ACHN (cell line): ENCODE data around the gene SLC16A10.
A peak's percentile ranks its signal among the peaks of the same experiment; 100 is the strongest.
"Not testable (repeated sequence)": the region's sequence is repeated elsewhere in the genome, so short reads cannot be mapped to it uniquely, and the experiment has no call there.

Experiments
- DNase-seq: peaks from one replicate; pipeline ENCODE4 v3.0.0-alpha.2; 2015
- in situ Hi-C: cut with HindIII; loops from 2 replicates; pipeline ENCODE4 v1.10.0; 2017; ENCODE audit warnings: low sequenced_read_pairs, low pct_ligation_motif_present, low pct_unique_long_range_greater_than_20kb

Gene SLC16A10

GRCh38 chr6:111076024-111076695 is 11.1 kb upstream of the SLC16A10 start:
- in situ Hi-C loops = no loop called here
- peak; percentile 13 for DNase-seq

GRCh38 chr6:111080698-111081097 is 6.6 kb upstream of the SLC16A10 start:
- in situ Hi-C loops = no loop called here
- DNase-seq = no peak

GRCh38 chr6:111086685-111087084 is 618 bp upstream of the SLC16A10 start:
- DNase-seq = no peak

GRCh38 chr6:111087871-111088667 is 766 bp downstream of the SLC16A10 start:
- no peak for DNase-seq
- in situ Hi-C loops = no loop called here

More at GRCh38 chr6:111086685-111087084, 618 bp upstream of the SLC16A10 start:
- in situ Hi-C loops = no loop called here

GRCh38 chr6:111088668-111089003 is 1.3 kb downstream of the SLC16A10 start:
- DNase-seq = no peak
- in situ Hi-C loops = no loop called here

GRCh38 chr6:111090766-111091165 is 3.5 kb downstream of the SLC16A10 start:
- no peak for DNase-seq
- in situ Hi-C loops = no loop called here

GRCh38 chr6:111091987-111092386 is 4.7 kb downstream of the SLC16A10 start:
- DNase-seq = no peak
- in situ Hi-C loops = no loop called here

GRCh38 chr6:111095488-111095887 is 8.2 kb downstream of the SLC16A10 start:
- in situ Hi-C loops, DNase-seq: not testable (repeated sequence)

GRCh38 chr6:111096246-111096645 is 8.9 kb downstream of the SLC16A10 start:
- in situ Hi-C loops = no loop called here

GRCh38 chr6:111098597-111098996 is 11.3 kb downstream of the SLC16A10 start:
- in situ Hi-C loops = no loop called here
- DNase-seq = no peak

More at GRCh38 chr6:111096246-111096645, 8.9 kb downstream of the SLC16A10 start:
- DNase-seq = no peak

GRCh38 chr6:111101987-111102386 is 14.7 kb downstream of the SLC16A10 start:
- in situ Hi-C loops = no loop called here
- DNase-seq = no peak

- peak; percentile 64 for DNase-seq
- in situ Hi-C loops = no loop called here
These were observed 18.3 kb downstream of the SLC16A10 start for GRCh38 chr6:111105578-111105977.

GRCh38 chr6:111107589-111107988 is 20.3 kb downstream of the SLC16A10 start:
- no peak for DNase-seq
- in situ Hi-C loops = no loop called here

- in situ Hi-C loops = no loop called here
- DNase-seq = no peak
These were observed 22.7 kb downstream of the SLC16A10 start for GRCh38 chr6:111110036-111110435.

GRCh38 chr6:111113336-111114086 is 26.2 kb downstream of the SLC16A10 start:
- in situ Hi-C loops = no loop called here
- no peak for DNase-seq

- no peak for DNase-seq
- in situ Hi-C loops = no loop called here
These were observed 26.8 kb downstream of the SLC16A10 start for GRCh38 chr6:111114087-111114443.

GRCh38 chr6:111114482-111114881 is 27.2 kb downstream of the SLC16A10 start:
- in situ Hi-C loops = no loop called here
- DNase-seq = no peak

GRCh38 chr6:111118826-111119225 is 31.5 kb downstream of the SLC16A10 start:
- in situ Hi-C loops = no loop called here
- DNase-seq = no peak

GRCh38 chr6:111119571-111120329 is 32.4 kb downstream of the SLC16A10 start:
- in situ Hi-C loops = no loop called here
- no peak for DNase-seq
